PC-3 (cell line): Measurements from ENCODE around the gene KNDC1.

ENCODE experiments used
- EZH2 ChIP-seq: fragments of 300-600 bp; sonication (generic); IDR thresholded peaks from one replicate; pipeline ENCODE4 v1.6.1; 2017; ENCODE audit warnings: antibody characterized with exemption, mild to moderate bottlenecking, low read length; ENCODE audit not compliant: unreplicated experiment
- EZH2phosphoT487 ChIP-seq: fragments of 300-600 bp; sonication (generic); IDR thresholded peaks from 2 replicates; pipeline ENCODE4 v1.6.1; 2018; ENCODE audit warnings: mild to moderate bottlenecking, antibody characterized with exemption, low read length, borderline replicate concordance
- TF ChIP-seq, protein P1 (sequence below): fragments of 300-600 bp; sonication (generic); conservative IDR thresholded peaks from 2 replicates; pipeline ENCODE4 v1.5.1; 2017; ENCODE audit warnings: antibody characterized with exemption, low read depth, mild to moderate bottlenecking, low read length

DNA sequence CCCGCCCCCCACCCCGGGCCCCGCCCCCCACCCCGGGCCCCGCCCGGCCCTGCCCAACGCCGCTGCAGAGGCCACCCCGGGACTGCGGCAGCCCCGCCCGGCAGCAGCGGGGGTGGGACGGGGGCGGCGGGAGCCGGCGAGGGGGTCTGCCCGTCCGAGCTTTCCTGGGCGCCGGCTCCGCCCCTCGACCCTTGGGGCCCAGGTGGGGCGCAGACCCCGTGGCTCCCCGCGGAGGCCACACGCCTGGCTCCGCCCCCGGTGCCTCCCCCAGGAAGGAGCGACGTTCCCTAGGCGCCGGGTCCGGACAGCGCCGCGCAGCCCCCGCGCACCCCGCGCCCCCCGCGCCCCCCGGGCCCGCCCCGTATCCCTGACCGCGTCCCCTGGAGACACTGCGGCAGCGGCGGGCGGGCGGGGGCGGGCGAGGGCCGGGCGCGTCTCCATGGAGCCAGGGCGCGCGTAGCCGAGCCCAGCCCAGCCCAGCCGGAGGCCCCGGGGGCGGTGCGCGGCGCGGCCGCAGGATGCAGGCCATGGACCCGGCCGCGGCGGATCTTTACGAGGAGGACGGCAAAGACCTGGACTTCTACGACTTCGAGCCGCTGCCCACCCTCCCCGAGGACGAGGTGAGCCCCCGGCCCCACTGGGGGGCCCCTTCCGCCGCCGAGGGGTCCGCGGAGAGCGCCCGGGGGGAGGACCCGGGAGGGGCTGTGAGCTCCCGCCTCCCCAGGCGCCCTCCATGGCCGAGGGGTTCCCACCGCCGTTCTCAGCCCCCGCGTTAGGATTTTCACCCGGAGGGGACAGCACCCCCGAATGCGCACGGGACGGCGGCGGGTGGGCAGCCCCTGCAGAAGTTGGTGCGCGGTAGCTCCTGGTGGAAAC lies at the start of gene KNDC1:
- TF ChIP-seq EZH2phosphoT487, result no peak
- TF ChIP-seq, protein P1, sequence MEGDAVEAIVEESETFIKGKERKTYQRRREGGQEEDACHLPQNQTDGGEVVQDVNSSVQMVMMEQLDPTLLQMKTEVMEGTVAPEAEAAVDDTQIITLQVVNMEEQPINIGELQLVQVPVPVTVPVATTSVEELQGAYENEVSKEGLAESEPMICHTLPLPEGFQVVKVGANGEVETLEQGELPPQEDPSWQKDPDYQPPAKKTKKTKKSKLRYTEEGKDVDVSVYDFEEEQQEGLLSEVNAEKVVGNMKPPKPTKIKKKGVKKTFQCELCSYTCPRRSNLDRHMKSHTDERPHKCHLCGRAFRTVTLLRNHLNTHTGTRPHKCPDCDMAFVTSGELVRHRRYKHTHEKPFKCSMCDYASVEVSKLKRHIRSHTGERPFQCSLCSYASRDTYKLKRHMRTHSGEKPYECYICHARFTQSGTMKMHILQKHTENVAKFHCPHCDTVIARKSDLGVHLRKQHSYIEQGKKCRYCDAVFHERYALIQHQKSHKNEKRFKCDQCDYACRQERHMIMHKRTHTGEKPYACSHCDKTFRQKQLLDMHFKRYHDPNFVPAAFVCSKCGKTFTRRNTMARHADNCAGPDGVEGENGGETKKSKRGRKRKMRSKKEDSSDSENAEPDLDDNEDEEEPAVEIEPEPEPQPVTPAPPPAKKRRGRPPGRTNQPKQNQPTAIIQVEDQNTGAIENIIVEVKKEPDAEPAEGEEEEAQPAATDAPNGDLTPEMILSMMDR, result no peak
- no peak for TF ChIP-seq EZH2
